Ramos (cell line): ENCODE results near the gene CHURC1.

Experiments
- in situ Hi-C: fragments of 300-500 bp; cut with MboI; formaldehyde crosslinking; loops from one replicate; pipeline ENCODE4 v1.14.3; 2022; ENCODE audit warnings: low sequenced_read_pairs; ENCODE audit not compliant: unreplicated experiment

The CHURC1 gene

GRCh38 chr14:64914237-64915028 lies at the start of gene CHURC1:
CHURC1 (plus strand) TSS chr14:64914455; CDS start chr14:64914496, 41 bp downstream.
- in situ Hi-C loops: no loop called here

GRCh38 chr14:64865109-64865508 lies 49.1 kb upstream of the CHURC1 start:
- in situ Hi-C loops: no loop called here

GRCh38 chr14:64865992-64866391 lies 48.3 kb upstream of the CHURC1 start:
- in situ Hi-C loops: no loop called here

GRCh38 chr14:64867182-64867581 lies 47.1 kb upstream of the CHURC1 start:
- in situ Hi-C loops: no loop called here

- in situ Hi-C loops: no loop called here
These were observed 45.9 kb upstream of the CHURC1 start for GRCh38 chr14:64868379-64868778.

- in situ Hi-C loops: no loop called here
These were observed 45.4 kb upstream of the CHURC1 start for GRCh38 chr14:64868841-64869240.

- in situ Hi-C loops: no loop called here
These were observed 44.1 kb upstream of the CHURC1 start for GRCh38 chr14:64870160-64870559.

- in situ Hi-C loops: no loop called here
These were observed 42.9 kb upstream of the CHURC1 start for GRCh38 chr14:64871344-64871743.

GRCh38 chr14:64873506-64874219 lies 40.6 kb upstream of the CHURC1 start:
- in situ Hi-C loops: no loop called here

GRCh38 chr14:64875350-64875749 lies 38.9 kb upstream of the CHURC1 start:
- in situ Hi-C loops: no loop called here

- in situ Hi-C loops: no loop called here
These were observed 36.4 kb upstream of the CHURC1 start for GRCh38 chr14:64877846-64878245.

GRCh38 chr14:64878837-64879634 lies 35.2 kb upstream of the CHURC1 start:
- in situ Hi-C loops: no loop called here

- in situ Hi-C loops: no loop called here
These were observed 34.5 kb upstream of the CHURC1 start, which contains the start of gene SPTB for GRCh38 chr14:64879635-64880220. SPTB (minus strand) TSS chr14:64879907; CDS start chr14:64823094, 56,813 bp downstream.

GRCh38 chr14:64880221-64881121 lies 33.8 kb upstream of the CHURC1 start:
- in situ Hi-C loops: no loop called here

- in situ Hi-C loops: no loop called here
These were observed 28.7 kb upstream of the CHURC1 start for GRCh38 chr14:64885559-64885958.

GRCh38 chr14:64889352-64889751 lies 24.9 kb upstream of the CHURC1 start:
- in situ Hi-C loops: no loop called here

GRCh38 chr14:64891173-64891838 lies 22.9 kb upstream of the CHURC1 start:
- in situ Hi-C loops: no loop called here

- in situ Hi-C loops: no loop called here
These were observed 22.3 kb upstream of the CHURC1 start for GRCh38 chr14:64891839-64892375.

GRCh38 chr14:64899958-64900357 lies 14.3 kb upstream of the CHURC1 start:
- in situ Hi-C loops: no loop called here
